ENCODE measurements around the gene ESAM.
A peak's percentile ranks its signal among the peaks of the same experiment; 100 is the strongest.

- TF ChIP-seq, protein P1, sequence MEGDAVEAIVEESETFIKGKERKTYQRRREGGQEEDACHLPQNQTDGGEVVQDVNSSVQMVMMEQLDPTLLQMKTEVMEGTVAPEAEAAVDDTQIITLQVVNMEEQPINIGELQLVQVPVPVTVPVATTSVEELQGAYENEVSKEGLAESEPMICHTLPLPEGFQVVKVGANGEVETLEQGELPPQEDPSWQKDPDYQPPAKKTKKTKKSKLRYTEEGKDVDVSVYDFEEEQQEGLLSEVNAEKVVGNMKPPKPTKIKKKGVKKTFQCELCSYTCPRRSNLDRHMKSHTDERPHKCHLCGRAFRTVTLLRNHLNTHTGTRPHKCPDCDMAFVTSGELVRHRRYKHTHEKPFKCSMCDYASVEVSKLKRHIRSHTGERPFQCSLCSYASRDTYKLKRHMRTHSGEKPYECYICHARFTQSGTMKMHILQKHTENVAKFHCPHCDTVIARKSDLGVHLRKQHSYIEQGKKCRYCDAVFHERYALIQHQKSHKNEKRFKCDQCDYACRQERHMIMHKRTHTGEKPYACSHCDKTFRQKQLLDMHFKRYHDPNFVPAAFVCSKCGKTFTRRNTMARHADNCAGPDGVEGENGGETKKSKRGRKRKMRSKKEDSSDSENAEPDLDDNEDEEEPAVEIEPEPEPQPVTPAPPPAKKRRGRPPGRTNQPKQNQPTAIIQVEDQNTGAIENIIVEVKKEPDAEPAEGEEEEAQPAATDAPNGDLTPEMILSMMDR (conservative IDR thresholded peaks at IDR 0.05) = peak; percentile 93
- TF ChIP-seq ZFX (IDR thresholded peaks at IDR 0.05) = no peak
Observed at GRCh38 chr11:124763156-124763947, 1.3 kb upstream of the ESAM start.

Data from C4-2B (cell line).